ENCODE data around the gene CNTN5. TPM values are rescaled to one million over a fixed set of nuclear protein-coding genes. Genes with fewer than 3 reads are reported as not detected.

The CNTN5 gene
- total RNA-seq, 4 donors from 2014 or later: not detected

DNA sequence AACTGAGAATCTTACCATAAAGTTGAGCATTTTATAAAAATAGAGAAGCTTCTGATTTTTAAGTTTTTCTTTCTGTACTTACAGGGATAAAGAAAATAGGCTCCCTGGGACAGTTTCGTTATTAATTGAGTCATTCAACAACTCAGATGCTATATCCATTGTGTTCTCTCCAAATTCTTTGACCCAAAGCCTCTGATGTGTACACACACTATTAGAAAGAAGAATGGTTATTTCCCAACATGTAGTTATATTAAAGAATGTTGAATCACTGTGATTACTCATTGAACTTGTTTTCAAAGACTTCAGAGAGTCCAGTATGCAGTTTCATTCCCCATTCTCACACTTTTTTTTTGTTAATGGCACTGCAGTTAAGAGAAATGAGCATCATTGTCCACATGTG lies 932.1 kb downstream of the CNTN5 start:
- TF ChIP-seq, protein P1, sequence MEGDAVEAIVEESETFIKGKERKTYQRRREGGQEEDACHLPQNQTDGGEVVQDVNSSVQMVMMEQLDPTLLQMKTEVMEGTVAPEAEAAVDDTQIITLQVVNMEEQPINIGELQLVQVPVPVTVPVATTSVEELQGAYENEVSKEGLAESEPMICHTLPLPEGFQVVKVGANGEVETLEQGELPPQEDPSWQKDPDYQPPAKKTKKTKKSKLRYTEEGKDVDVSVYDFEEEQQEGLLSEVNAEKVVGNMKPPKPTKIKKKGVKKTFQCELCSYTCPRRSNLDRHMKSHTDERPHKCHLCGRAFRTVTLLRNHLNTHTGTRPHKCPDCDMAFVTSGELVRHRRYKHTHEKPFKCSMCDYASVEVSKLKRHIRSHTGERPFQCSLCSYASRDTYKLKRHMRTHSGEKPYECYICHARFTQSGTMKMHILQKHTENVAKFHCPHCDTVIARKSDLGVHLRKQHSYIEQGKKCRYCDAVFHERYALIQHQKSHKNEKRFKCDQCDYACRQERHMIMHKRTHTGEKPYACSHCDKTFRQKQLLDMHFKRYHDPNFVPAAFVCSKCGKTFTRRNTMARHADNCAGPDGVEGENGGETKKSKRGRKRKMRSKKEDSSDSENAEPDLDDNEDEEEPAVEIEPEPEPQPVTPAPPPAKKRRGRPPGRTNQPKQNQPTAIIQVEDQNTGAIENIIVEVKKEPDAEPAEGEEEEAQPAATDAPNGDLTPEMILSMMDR (IDR thresholded peaks at IDR 0.05; ENCODE audit: low read depth): no peak

DNA sequence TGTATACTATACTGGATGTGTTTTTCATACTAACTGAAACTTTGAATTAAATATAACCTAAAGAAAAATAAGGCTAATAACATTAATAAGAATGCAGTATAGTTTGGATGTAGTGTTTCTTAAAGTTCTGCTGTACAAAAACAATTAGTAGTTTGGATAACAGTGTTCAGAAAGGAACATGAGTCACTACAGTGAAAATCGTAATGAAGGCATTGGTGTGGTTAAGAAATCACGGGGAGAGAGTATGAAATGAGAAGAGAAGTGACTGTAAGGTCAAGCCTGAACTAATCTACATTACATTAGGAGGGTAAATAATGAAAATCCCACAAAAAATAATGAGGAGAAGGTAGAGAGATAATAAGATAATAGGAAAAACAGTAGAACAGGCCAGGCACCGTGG lies 939.8 kb downstream of the CNTN5 start:
- TF ChIP-seq, protein P1 (IDR thresholded peaks at IDR 0.05; ENCODE audit: low read depth): no peak

DNA sequence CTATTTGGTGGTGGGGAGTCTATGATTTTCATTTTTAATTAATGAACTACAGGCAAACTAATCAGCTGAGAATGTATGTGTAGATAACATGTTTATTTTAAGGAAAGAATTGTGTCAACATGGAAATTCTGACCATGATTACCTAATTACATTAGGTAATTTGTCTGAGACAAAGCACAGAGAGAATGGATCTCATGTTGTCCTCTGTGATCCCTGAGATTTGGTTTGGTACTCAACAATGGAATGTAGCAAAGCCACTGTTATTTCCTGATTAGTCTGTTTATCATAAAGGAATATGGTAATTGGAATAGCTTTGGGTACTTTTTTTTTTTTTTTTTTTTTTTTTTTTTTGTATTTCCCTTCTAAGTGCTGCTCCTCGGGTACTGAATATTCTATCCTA lies 947.6 kb downstream of the CNTN5 start:
- TF ChIP-seq, protein P1 (IDR thresholded peaks at IDR 0.05; ENCODE audit: low read depth): no peak

DNA sequence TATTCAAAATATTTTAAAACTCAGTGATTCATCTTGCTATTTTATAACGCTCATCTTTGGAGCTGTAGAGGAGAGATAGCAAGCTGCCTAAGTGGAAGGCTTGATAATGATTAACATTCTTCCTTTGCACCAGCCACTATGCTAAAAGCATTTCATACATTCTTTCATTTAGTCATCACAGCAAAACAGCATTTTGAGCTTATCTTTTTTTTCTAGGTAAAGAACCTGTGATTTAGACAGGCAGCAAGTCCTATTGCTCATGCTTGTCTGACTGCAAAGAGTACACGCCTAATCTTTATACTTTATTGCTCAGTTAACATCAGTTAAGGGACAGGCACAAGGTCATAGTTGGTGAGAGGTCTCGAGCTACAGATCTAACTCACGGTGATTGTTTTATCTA lies 953.2 kb downstream of the CNTN5 start:
- TF ChIP-seq, protein P1 (IDR thresholded peaks at IDR 0.05; ENCODE audit: low read depth): no peak

DNA sequence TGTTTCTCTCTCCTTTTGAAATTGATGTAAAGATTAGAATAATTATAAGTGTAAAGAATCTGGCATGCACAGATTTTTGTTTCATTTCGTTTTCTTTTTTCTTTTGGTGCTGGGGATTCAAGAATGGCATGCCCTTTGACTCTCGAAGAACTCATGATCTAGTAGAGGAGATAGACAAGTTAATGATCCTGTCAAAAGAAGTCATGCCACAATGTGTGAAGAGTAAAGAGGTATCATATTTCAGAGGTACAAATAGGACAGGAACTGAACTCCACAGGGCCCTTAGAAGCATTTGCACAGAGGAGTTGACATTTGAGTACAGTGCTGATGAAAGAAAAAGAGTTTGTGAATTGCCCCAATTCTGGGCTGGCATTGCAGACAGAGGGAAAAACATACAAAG lies 958.3 kb downstream of the CNTN5 start:
- TF ChIP-seq, protein P1 (IDR thresholded peaks at IDR 0.05; ENCODE audit: low read depth): no peak

DNA sequence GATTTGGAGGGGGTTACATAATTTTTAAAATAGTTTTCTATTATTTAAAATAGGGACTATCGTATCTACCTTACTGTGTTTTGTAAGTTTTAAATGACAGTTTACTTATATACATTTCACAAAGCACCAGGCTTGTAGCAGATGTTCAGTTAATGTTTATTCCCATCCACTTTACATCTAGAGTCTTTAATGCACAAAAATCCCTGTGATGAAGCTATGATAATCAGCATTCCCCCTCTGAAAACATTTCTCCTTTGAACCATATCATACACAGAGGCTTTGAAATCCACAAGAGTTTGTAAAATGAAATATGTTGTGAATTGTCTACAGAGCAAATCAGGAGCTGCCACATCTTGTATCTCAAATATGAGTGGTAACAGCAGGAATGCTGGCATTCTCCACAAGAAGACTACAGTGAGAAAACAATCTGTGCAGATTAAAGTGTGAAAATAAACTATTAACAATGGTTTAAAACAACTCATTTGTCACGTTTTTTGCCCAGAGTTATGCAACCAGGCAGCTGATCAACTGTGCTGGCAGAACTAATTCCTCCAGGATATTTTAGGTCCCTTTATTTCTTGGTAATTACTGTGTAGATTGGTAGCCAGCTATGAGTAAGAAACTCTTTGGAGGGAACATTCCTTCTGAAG lies 967.2 kb downstream of the CNTN5 start:
- TF ChIP-seq, protein P1 (IDR thresholded peaks at IDR 0.05; ENCODE audit: low read depth): no peak

DNA sequence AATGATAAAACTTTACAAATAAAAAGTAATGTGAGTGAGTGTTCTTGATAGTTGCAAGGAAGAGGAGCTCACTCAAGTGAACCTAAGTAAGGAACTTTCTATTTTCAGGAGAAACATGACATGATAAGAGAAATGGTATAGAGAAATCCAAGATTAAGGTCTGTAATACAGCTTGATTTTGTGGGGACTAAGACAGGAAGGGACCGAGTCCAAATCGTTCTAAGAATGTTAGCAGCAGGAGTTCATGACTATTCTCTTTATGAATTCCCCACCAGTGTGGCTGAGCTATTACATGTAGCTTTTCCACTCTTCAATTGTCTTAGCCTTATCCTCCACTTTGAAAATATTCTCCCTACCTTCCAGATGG lies 967.7 kb downstream of the CNTN5 start:
- TF ChIP-seq, protein P1 (IDR thresholded peaks at IDR 0.05; ENCODE audit: low read depth): no peak

Measured in subcutaneous adipose tissue (tissue), 4 donors.